B cell (primary cell): ENCODE data around the gene ZNF213. TPM values are rescaled to one million over a fixed set of nuclear protein-coding genes. Genes with fewer than 3 reads are reported as not detected.
A peak's percentile ranks its signal among the peaks of the same experiment; 100 is the strongest.

Experiments
- ATAC-seq: fragments of 200-7000 bp; cut with Tn5 transposase; one replicate; pipeline ENCODE4 v1.10.0; 2021; ENCODE audit warnings: low read depth, mild to moderate bottlenecking, moderate number of reproducible peaks, moderate library complexity
- CTCF ChIA-PET: fragments of 350-600 bp; sonication (Branson Sonifier 250); formaldehyde crosslinking; loops from one replicate; lab custom pipeline; 2021; ENCODE audit warnings: antibody characterized with exemption, inconsistent platforms; lab: Charles Lee
- POLR2A ChIA-PET: fragments of 350-600 bp; sonication (Branson Sonifier 250); formaldehyde crosslinking; loops from one replicate; lab custom pipeline; 2021; ENCODE audit warnings: antibody characterized with exemption; lab: Charles Lee
- DNase-seq: peaks from one replicate; pipeline ENCODE4 v3.0.0; 2013
- H2AFZ ChIP-seq: 2 replicates; pipeline ENCODE4 v1.6.1; 2012; ENCODE audit warnings: mild to moderate bottlenecking, low read depth, low read length; ENCODE audit not compliant: insufficient read depth, poor library complexity, severe bottlenecking
- H3K27ac ChIP-seq, 2 donors: 1 replicate in 1 of 2; 2 replicates in 1 of 2; pipeline ENCODE4 v1.5.1; 2012 to 2013; ENCODE audit warnings: low read length in 2 of 2, mild to moderate bottlenecking in 2 of 2, moderate library complexity in 1 of 2
- H3K27me3 ChIP-seq, 4 experiments: fragments of 200-600 bp in 1 of 4; sonication (generic) in 1 of 4; replicated peaks in 1 of 4; 1 replicate in 2 of 4; 2 replicates in 2 of 4; pipeline versions ENCODE4 v1.6.1 to v1.7.0; 2013 to 2016; ENCODE audit warnings: low read length in 3 of 4, mild to moderate bottlenecking in 2 of 4, mixed read lengths in 1 of 4, moderate library complexity in 1 of 4; ENCODE audit not compliant: insufficient read depth in 4 of 4, control insufficient read depth in 3 of 4; ENCODE audit errors: control extremely low read depth in 1 of 4
- H3K36me3 ChIP-seq, 2 experiments: replicated peaks in 1 of 2; 1 replicate in 1 of 2; 2 replicates in 1 of 2; pipeline versions ENCODE4 v1.6.1 to v1.7.1; 2013; ENCODE audit warnings: low read length in 1 of 2; ENCODE audit not compliant: insufficient read depth in 2 of 2, control insufficient read depth in 1 of 2; ENCODE audit errors: control extremely low read depth in 1 of 2, extremely low read depth in 1 of 2
- H3K4me1 ChIP-seq, 2 donors: fragments of 200-600 bp in 1 of 2; sonication (generic) in 1 of 2; 1 replicate in 1 of 2; 2 replicates in 1 of 2; pipeline versions ENCODE4 v1.5.1 to v1.6.1; 2013 to 2017; ENCODE audit warnings: low read length in 2 of 2; ENCODE audit not compliant: control insufficient read depth in 2 of 2, insufficient read depth in 2 of 2
- H3K4me2 ChIP-seq: replicated peaks from 2 replicates; pipeline ENCODE3; 2012; ENCODE audit warnings: mild to moderate bottlenecking, low read depth, low read length; ENCODE audit not compliant: poor library complexity, severe bottlenecking
- H3K4me3 ChIP-seq, 5 experiments: fragments of 200-600 bp in 1 of 5; sonication (generic) in 1 of 5; 1 replicate in 3 of 5; 2 replicates in 2 of 5; pipeline versions ENCODE4 v1.5.1 to v1.7.0; 2011 to 2016; ENCODE audit warnings: low read length in 4 of 5, mild to moderate bottlenecking in 4 of 5, low read depth in 2 of 5, control low read depth in 1 of 5, moderate library complexity in 1 of 5; ENCODE audit not compliant: insufficient read depth in 1 of 5; ENCODE audit errors: control extremely low read depth in 1 of 5, extremely low read depth in 1 of 5
- H3K79me2 ChIP-seq: fragments of 200-600 bp; sonication (generic); one replicate; pipeline ENCODE4 v1.6.0; 2016; ENCODE audit warnings: low read length; ENCODE audit not compliant: control insufficient read depth, insufficient read depth
- H3K9ac ChIP-seq: fragments of 200-600 bp; sonication (generic); 2 replicates; pipeline ENCODE4 v1.6.1; 2017; ENCODE audit warnings: mild to moderate bottlenecking, low read length, moderate library complexity
- H3K9me3 ChIP-seq, 3 donors: one replicate each; pipeline versions ENCODE4 v1.6.1 to v1.7.1; 2013; ENCODE audit warnings: low read length in 2 of 3; ENCODE audit not compliant: control insufficient read depth in 2 of 3, insufficient read depth in 1 of 3; ENCODE audit errors: control extremely low read depth in 1 of 3
- H4K20me1 ChIP-seq: 2 replicates; pipeline ENCODE4 v1.6.0; 2012; ENCODE audit warnings: mild to moderate bottlenecking, low read length; ENCODE audit not compliant: insufficient read depth, control insufficient read depth, poor library complexity, severe bottlenecking
- H3K27ac Mint-ChIP-seq: one replicate; pipeline ENCODE4 v1.8.0; 2021; ENCODE audit warnings: mixed read lengths
- H3K27me3 Mint-ChIP-seq: one replicate; pipeline ENCODE4 v1.8.0; 2021; ENCODE audit warnings: mixed read lengths
- H3K4me1 Mint-ChIP-seq: one replicate; pipeline ENCODE4 v1.8.0; 2021; ENCODE audit warnings: mixed read lengths
- H3K4me3 Mint-ChIP-seq: one replicate; pipeline ENCODE4 v1.8.0; 2021; ENCODE audit warnings: mixed read lengths
- H3K9me3 Mint-ChIP-seq: one replicate; pipeline ENCODE4 v1.8.0; 2022; ENCODE audit warnings: mixed read lengths; ENCODE audit not compliant: insufficient read depth
- EZH2 ChIP-seq: IDR thresholded peaks from 2 replicates; pipeline ENCODE4 v1.6.1; 2012; ENCODE audit warnings: borderline replicate concordance, low read depth, mild to moderate bottlenecking, moderate library complexity, low read length; ENCODE audit not compliant: insufficient read depth, poor library complexity, severe bottlenecking
- WGBS: methylation state at CpG from one replicate; pipeline ENCODE4 v1.1.5; 2013; ENCODE audit warnings: missing lambda C conversion rate; ENCODE audit not compliant: insufficient coverage; 5-methylcytosine and 5-hydroxymethylcytosine counted together
- intact Hi-C: fragments of 100-400 bp; cut with micrococcal nuclease; formaldehyde crosslinking; loops from one replicate; pipeline ENCODE4 v1.10.0; 2022
- polyA plus RNA-seq: library from polyadenylated mRNA; depleted of rRNA; stranded (reverse); fragments of >200 nt; gene quantifications from 2 replicates; pipeline ENCODE4 v1.2.3, GENCODE V29; 2012
- total RNA-seq, 2 donors: library from RNA; stranded (reverse); fragments of 120-200 nt in 1 of 2; gene quantifications; 1 replicate in 1 of 2; 2 replicates in 1 of 2; pipeline versions ENCODE4 v1.2.3 to v1.2.4, GENCODE V29; 2013 to 2022
- TF ChIP-seq, protein P1 (sequence below): fragments of 200-600 bp; IDR thresholded peaks from one replicate; pipeline ENCODE4 v1.8.0; 2022; ENCODE audit warnings: antibody characterized with exemption, mild to moderate bottlenecking

ZNF213 gene
- total and polyA plus RNA-seq, 2 donors (not counting 1 experiment from before 2014, with no cell fraction given): 1.4 to 7.2 TPM

DNA sequence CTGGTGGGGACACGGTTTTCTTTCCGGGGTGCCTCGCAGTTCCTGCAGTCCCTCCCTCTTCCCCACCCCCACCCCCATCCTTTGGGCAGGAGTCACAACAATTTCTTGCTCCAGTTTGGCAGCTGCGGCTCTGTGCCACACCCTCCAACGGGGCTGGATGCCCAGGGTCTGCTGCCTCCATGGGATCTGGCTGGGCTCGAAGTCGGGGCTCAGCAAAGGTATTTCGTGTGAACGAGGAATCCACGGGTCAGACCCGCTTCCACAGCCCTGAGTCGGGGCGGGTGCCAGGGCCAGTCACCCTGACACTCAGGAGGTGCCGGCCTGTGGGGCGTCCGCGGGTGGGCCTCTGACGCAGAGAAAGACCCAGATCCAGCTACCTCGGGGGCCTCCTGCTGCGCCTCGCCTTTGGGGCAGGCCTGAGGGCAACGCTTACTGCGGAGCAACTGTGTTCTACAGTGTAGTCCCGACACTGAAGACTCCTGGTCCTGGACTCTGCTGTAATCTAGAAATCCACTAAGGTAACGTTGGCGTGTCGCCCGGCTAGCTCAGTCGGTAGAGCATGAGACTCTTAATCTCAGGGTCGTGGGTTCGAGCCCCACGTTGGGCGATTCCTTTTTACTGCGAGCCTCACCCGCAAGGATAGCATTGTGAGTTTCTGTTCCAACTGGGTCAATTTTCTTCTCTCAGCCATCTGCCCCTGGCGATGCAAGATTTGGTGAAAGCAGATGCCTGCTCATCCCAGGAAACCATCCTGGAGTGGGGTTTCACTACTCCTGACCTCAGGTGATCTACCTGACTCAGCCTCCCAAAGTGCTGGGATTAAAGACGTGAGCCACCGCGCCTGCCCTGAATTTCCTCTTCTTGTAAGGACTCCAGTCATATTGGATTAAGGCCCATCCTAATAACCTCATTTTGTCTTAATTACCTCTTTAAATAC lies 40.6 kb downstream of the ZNF213 start:
- Histone ChIP-seq H4K20me1 (no peaks in the 10 kb centered on the region), H3K4me3 (no peak overlapping the region), H3K9ac (no peak overlapping the region), H3K36me3 (no peaks in the 10 kb centered on the region), H3K4me1 (peaks cover 37 to 43% of the 10 kb centered on the region in 2 donors), H3K4me2 (no peak overlapping the region), H3K27me3 (peaks cover 0 to 84% (median 50%) of the 10 kb centered on the region in 4 experiments), H3K9me3 (peaks cover 0 to 40% (median 0%) of the 10 kb centered on the region in 3 donors), H2AFZ (no peak overlapping the region), H3K79me2 (no peaks in the 10 kb centered on the region), H3K27ac (no peak overlapping the region)
- Mint-ChIP-seq H3K9me3 (no peaks in the 10 kb centered on the region), H3K4me1 (peaks cover 28% of the 10 kb centered on the region), H3K4me3 (no peak overlapping the region), H3K27me3 (peaks cover 81% of the 10 kb centered on the region), H3K27ac (peak overlapping the region; percentile 41)
- WGBS: 19% methylated on average over 39 of the region's 39 CpGs
- no peak for ATAC-seq
- no peak for TF ChIP-seq EZH2
- TF ChIP-seq, protein P1, sequence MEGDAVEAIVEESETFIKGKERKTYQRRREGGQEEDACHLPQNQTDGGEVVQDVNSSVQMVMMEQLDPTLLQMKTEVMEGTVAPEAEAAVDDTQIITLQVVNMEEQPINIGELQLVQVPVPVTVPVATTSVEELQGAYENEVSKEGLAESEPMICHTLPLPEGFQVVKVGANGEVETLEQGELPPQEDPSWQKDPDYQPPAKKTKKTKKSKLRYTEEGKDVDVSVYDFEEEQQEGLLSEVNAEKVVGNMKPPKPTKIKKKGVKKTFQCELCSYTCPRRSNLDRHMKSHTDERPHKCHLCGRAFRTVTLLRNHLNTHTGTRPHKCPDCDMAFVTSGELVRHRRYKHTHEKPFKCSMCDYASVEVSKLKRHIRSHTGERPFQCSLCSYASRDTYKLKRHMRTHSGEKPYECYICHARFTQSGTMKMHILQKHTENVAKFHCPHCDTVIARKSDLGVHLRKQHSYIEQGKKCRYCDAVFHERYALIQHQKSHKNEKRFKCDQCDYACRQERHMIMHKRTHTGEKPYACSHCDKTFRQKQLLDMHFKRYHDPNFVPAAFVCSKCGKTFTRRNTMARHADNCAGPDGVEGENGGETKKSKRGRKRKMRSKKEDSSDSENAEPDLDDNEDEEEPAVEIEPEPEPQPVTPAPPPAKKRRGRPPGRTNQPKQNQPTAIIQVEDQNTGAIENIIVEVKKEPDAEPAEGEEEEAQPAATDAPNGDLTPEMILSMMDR: no peak
- intact Hi-C loops: loop anchor here (2.0 kb wide), 1 partner anchor 13 kb away; the partner anchor contains the start of gene OR1F1
- CTCF ChIA-PET: no interaction called here
- POLR2A ChIA-PET: no interaction called here
- no peak for DNase-seq

DNA sequence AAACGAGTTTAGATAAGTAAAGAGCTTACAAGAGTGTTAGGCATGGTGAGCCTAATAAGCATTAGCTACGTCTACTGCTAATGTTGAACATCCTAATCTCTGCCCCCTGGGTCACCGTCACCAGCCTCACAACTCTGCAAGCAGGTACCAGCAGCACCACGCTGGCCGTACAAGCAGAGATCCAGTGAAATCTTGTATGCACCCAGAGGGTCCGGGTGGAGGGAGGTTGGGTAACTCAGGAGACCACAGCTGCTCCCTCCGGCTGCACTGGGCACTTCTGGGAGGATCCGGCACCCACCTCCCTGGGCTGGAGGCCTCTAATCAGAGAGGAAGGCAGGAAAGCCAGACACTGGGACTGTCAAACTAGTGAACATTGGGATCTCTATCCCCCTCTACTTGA lies 44.8 kb downstream of the ZNF213 start:
- Histone ChIP-seq H2AFZ (no peak overlapping the region), H3K4me2 (no peak overlapping the region), H3K9me3 (peaks cover 0 to 35% (median 0%) of the 10 kb centered on the region in 3 donors), H3K27me3 (peaks cover 0 to 83% (median 52%) of the 10 kb centered on the region in 4 experiments), H3K9ac (no peak overlapping the region), H3K79me2 (no peaks in the 10 kb centered on the region), H3K27ac (no peak overlapping the region), H4K20me1 (no peaks in the 10 kb centered on the region), H3K36me3 (no peaks in the 10 kb centered on the region), H3K4me3 (no peak overlapping the region), H3K4me1 (peaks cover 20 to 27% of the 10 kb centered on the region in 2 donors)
- Mint-ChIP-seq H3K27ac (no peak overlapping the region), H3K27me3 (peaks cover 84% of the 10 kb centered on the region), H3K9me3 (no peaks in the 10 kb centered on the region), H3K4me3 (no peak overlapping the region), H3K4me1 (peaks cover 20% of the 10 kb centered on the region)
- WGBS: 82% methylated on average over 7 of the region's 8 CpGs
- CTCF ChIA-PET: interaction anchor here (1.1 to 1.4 kb wide), 4 partner anchors 10 to 50 kb away, joined by 4 to 6 read pairs (median 4); no protein-coding TSS in a partner anchor
- intact Hi-C loops: no loop called here
- POLR2A ChIA-PET: no interaction called here
- TF ChIP-seq, protein P1: no peak
- TF ChIP-seq EZH2: no peak
- ATAC-seq: no peak
- DNase-seq: no peak
